Astrocyte of the spinal cord (primary cell): ENCODE measurements around the gene COL6A2.

Experiments
- DNase-seq: peaks from one replicate; pipeline ENCODE4 v3.0.0; 2011; ENCODE audit warnings: low read depth, low spot score
- H3K4me3 ChIP-seq: 2 replicates; pipeline ENCODE4 v1.5.1; 2011; ENCODE audit warnings: low read depth, mild to moderate bottlenecking, low read length, moderate library complexity
- CTCF ChIP-seq: IDR thresholded peaks from 2 replicates; pipeline ENCODE4 v1.5.1; 2012; ENCODE audit warnings: low read depth, mild to moderate bottlenecking, low read length, inconsistent platforms
- in situ Hi-C: cut with HindIII; loops from 2 replicates; pipeline ENCODE4 v1.10.0; 2017; ENCODE audit warnings: low sequenced_read_pairs

The COL6A2 gene

GRCh38 chr21:46128933-46129571 is 31.1 kb downstream of the COL6A2 start:
- TF ChIP-seq CTCF, result no peak
- in situ Hi-C loops, result no loop called here
- no peak overlapping the region for H3K4me3 ChIP-seq
- no peak for DNase-seq

GRCh38 chr21:46129846-46130651 is 32.1 kb downstream of the COL6A2 start:
- no peak for DNase-seq
- no peak for TF ChIP-seq CTCF
- in situ Hi-C loops, result no loop called here
- no peak overlapping the region for H3K4me3 ChIP-seq

GRCh38 chr21:46130831-46131587 is 33.1 kb downstream of the COL6A2 start:
- no peak for TF ChIP-seq CTCF
- in situ Hi-C loops, result no loop called here
- DNase-seq, result no peak
- H3K4me3 ChIP-seq, result no peak overlapping the region

DNA sequence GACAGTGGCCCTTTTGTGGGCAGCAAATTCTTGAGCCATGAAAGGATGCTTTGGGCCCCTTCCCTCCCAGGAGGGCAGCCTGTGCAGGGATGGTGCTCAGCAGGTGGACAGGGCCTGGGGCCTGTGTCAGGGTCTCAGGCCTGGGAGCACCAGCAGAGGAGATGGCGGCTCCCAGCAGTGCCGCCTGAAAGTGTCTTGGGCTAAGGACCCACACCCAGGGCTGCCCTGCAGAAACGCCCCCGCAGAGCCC is 33.6 kb downstream of the COL6A2 start:
- H3K4me3 ChIP-seq, result no peak overlapping the region
- in situ Hi-C loops, result no loop called here
- DNase-seq, result no peak
- no peak for TF ChIP-seq CTCF

GRCh38 chr21:46131838-46132651 is 34.1 kb downstream of the COL6A2 start:
- no peak overlapping the region for H3K4me3 ChIP-seq
- in situ Hi-C loops, result no loop called here
- TF ChIP-seq CTCF, result no peak
- DNase-seq, result no peak

DNA sequence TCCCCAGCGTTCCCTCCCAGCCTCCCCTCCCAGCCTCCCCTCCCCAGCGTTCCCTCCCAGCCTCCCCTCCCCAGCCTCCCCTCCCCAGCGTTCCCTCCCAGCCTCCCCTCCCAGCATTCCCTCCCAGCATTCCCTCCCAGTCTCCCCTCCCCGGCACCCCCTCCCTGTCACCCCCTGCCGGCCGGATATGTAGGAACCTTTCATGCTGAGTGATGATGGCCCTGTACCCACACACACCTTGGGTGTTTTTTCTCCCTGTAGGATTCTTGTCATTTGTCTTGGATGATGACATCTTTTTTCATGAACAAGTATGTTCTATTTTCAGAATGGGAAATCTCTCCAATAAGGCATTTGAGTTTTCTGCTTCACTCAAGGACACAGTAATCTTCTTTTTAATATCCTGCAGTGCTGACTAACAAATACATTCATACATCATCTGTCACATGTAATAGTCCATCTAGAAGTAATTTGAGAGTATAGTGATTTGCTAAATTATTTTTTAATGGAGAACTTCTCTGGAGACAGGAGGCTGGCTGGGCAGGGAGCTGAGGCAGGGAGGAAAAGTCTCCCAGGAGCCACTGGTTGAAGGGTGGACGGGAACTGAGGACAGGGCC is 38.0 kb downstream of the COL6A2 start:
- in situ Hi-C loops, result no loop called here
- DNase-seq, result peak; percentile 30
- H3K4me3 ChIP-seq, result no peak overlapping the region
- TF ChIP-seq CTCF, result no peak
